ENCODE data around the gene KDM3B.

Gene KDM3B

DNA sequence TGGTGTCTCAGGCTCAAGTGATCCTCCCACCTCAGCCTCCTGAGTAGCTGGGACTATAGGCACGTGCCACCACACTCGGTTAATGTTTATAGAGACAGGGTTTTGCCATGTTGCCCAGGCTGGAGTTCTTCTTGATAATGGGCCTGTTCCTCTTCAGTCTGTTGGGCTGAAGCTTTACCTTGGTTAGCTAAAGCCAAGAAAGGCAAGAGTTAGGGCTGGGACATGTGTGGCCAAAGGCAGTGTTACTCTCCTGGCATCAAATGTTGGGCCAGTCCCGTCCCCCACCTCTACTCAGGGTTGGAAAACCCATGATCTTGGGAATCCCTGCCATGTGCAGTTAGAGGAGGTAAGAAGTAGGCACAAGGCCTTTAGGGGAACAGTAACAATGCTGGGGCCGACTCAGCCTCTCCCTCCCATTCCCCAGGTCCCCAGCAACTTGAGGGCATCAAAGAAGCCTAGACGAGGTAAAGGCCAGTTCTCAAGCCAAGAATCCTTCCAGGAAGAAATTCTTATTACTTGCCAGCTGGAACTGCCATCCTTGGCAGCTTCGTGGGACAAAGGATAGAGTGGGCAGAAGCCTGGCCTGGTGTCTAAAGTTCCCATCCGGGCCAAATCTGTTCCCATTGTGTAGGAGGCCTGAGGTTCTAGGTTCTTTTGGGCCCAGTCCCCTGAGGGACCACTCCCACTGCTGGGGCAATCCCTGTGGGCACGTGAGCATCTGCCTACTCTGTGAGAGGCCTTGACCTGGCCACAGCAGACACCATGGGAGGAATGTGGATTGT lies 117.2 kb downstream of the KDM3B start:
- Histone ChIP-seq H3K4me1 (ENCODE audit: control insufficient read depth, low read length) (peaks cover 7% of the 10 kb centered on the region), H3K4me3 (ENCODE audit: low read length) (no peak overlapping the region), H3K4me2 (ENCODE audit: low read length) (no peak overlapping the region), H3K27ac (ENCODE audit: low read depth, low read length) (no peak overlapping the region), H3K9me3 (ENCODE audit: control insufficient read depth, insufficient read depth, low read length) (no peaks in the 10 kb centered on the region), H3K36me3 (ENCODE audit: control insufficient read depth, low read length) (no peaks in the 10 kb centered on the region), H4K20me1 (ENCODE audit: control insufficient read depth, insufficient read depth, low read depth, low read length) (no peaks in the 10 kb centered on the region), H3K27me3 (ENCODE audit: control insufficient read depth, low read length) (peaks cover 28% of the 10 kb centered on the region), H3K9me2 (replicated peaks; ENCODE audit: control insufficient read depth, low read length) (no peaks in the 10 kb centered on the region), H3F3A (ENCODE audit: control insufficient read depth, insufficient read depth) (no peaks in the 10 kb centered on the region), H3K79me2 (ENCODE audit: control insufficient read depth, low read length) (no peaks in the 10 kb centered on the region)
- TF ChIP-seq EZH2phosphoT487 (IDR thresholded peaks at IDR 0.05; ENCODE audit: borderline replicate concordance, low read length) (no peak), CTCF (IDR thresholded peaks at IDR 0.05; ENCODE audit: low read depth, low read length, poor library complexity, severe bottlenecking) (no peak)

GRCh38 chr5:138470322-138471051 lies 118.0 kb downstream of the KDM3B start:
- H3K9me3 ChIP-seq (ENCODE audit: control insufficient read depth, insufficient read depth, low read length), result no peaks in the 10 kb centered on the region
- no peak overlapping the region for H3K27ac ChIP-seq (ENCODE audit: low read depth, low read length)
- H3K36me3 ChIP-seq (ENCODE audit: control insufficient read depth, low read length), result no peaks in the 10 kb centered on the region
- H3K4me3 ChIP-seq (ENCODE audit: low read length), result no peak overlapping the region
- H3K4me2 ChIP-seq (ENCODE audit: low read length), result no peak overlapping the region
- no peaks in the 10 kb centered on the region for H3K9me2 ChIP-seq (replicated peaks; ENCODE audit: control insufficient read depth, low read length)
- H3K79me2 ChIP-seq (ENCODE audit: control insufficient read depth, low read length), result no peaks in the 10 kb centered on the region
- H3K4me1 ChIP-seq (ENCODE audit: control insufficient read depth, low read length), result peaks cover 6% of the 10 kb centered on the region
- H3F3A ChIP-seq (ENCODE audit: control insufficient read depth, insufficient read depth), result no peaks in the 10 kb centered on the region
- H3K27me3 ChIP-seq (ENCODE audit: control insufficient read depth, low read length), result peaks cover 28% of the 10 kb centered on the region
- TF ChIP-seq EZH2phosphoT487 (IDR thresholded peaks at IDR 0.05; ENCODE audit: borderline replicate concordance, low read length) (no peak), CTCF (IDR thresholded peaks at IDR 0.05; ENCODE audit: low read depth, low read length, poor library complexity, severe bottlenecking) (no peak)
- no peaks in the 10 kb centered on the region for H4K20me1 ChIP-seq (ENCODE audit: control insufficient read depth, insufficient read depth, low read depth, low read length)

DNA sequence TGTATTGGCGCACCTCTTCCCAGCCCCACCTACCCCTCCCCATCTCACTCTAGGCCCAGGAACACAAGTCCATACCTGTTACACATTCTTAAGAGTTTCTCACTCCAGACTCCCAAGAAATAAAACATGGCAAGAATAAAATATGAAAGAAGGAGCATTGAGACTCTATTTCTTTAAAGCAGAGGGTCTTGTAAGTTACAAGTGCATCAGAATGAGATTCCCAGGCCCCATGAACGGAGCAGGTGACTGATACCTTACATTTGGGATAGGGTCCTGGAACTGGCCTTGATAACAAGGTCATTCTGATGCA lies 118.5 kb downstream of the KDM3B start:
- no peak overlapping the region for H3K4me3 ChIP-seq (ENCODE audit: low read length)
- peaks cover 23% of the 10 kb centered on the region for H3K27me3 ChIP-seq (ENCODE audit: control insufficient read depth, low read length)
- H3K27ac ChIP-seq (ENCODE audit: low read depth, low read length), result no peak overlapping the region
- H3K79me2 ChIP-seq (ENCODE audit: control insufficient read depth, low read length), result no peaks in the 10 kb centered on the region
- H4K20me1 ChIP-seq (ENCODE audit: control insufficient read depth, insufficient read depth, low read depth, low read length), result no peaks in the 10 kb centered on the region
- no peaks in the 10 kb centered on the region for H3F3A ChIP-seq (ENCODE audit: control insufficient read depth, insufficient read depth)
- H3K4me2 ChIP-seq (ENCODE audit: low read length), result no peak overlapping the region
- no peaks in the 10 kb centered on the region for H3K9me2 ChIP-seq (replicated peaks; ENCODE audit: control insufficient read depth, low read length)
- no peak for TF ChIP-seq CTCF (IDR thresholded peaks at IDR 0.05; ENCODE audit: low read depth, low read length, poor library complexity, severe bottlenecking)
- TF ChIP-seq EZH2phosphoT487 (IDR thresholded peaks at IDR 0.05; ENCODE audit: borderline replicate concordance, low read length), result no peak
- H3K9me3 ChIP-seq (ENCODE audit: control insufficient read depth, insufficient read depth, low read length), result no peaks in the 10 kb centered on the region
- H3K36me3 ChIP-seq (ENCODE audit: control insufficient read depth, low read length), result no peaks in the 10 kb centered on the region
- H3K4me1 ChIP-seq (ENCODE audit: control insufficient read depth, low read length), result peaks cover 1% of the 10 kb centered on the region
